Stimulated activated naive B cell treated with anti-CD40 and anti-IgM and Interleukin-4, amounts not matched to agents 10 μg/mL and 1 μg/mL and 100 μg/mL, for 72 hours (primary cell): ENCODE measurements around the gene PHKB.
A peak's percentile ranks its signal among the peaks of the same experiment; 100 is the strongest.

Experiments
- ATAC-seq, 2 donors: fragments of 150-1000 bp; cut with Tn5 transposase; replicated peaks; 2 replicates each; pipeline ENCODE4 v1.10.0; 2021; ENCODE audit warnings: moderate library complexity in 1 of 2
- DNase-seq: peaks from one replicate; pipeline ENCODE4 v3.0.0; 2021
- H3K27ac Mint-ChIP-seq: one replicate; pipeline ENCODE4 v1.8.0; 2022; ENCODE audit warnings: mild to moderate bottlenecking, mixed read lengths
- H3K27me3 Mint-ChIP-seq, 2 donors: one replicate each; pipeline ENCODE4 v1.8.0; 2022; ENCODE audit warnings: mixed read lengths in 2 of 2
- H3K36me3 Mint-ChIP-seq, 2 donors: one replicate each; pipeline ENCODE4 v1.8.0; 2022; ENCODE audit warnings: mixed read lengths in 2 of 2, mild to moderate bottlenecking in 1 of 2
- H3K4me1 Mint-ChIP-seq, 2 donors: one replicate each; pipeline ENCODE4 v1.8.0; 2022; ENCODE audit warnings: mixed read lengths in 2 of 2, mild to moderate bottlenecking in 1 of 2
- H3K4me3 Mint-ChIP-seq, 2 donors: one replicate each; pipeline ENCODE4 v1.8.0; 2022; ENCODE audit warnings: mild to moderate bottlenecking in 2 of 2, mixed read lengths in 2 of 2, moderate library complexity in 1 of 2
- H3K9me3 Mint-ChIP-seq, 2 donors: one replicate each; pipeline ENCODE4 v1.8.0; 2022; ENCODE audit warnings: mixed read lengths in 2 of 2, mild to moderate bottlenecking in 1 of 2

PHKB gene

DNA sequence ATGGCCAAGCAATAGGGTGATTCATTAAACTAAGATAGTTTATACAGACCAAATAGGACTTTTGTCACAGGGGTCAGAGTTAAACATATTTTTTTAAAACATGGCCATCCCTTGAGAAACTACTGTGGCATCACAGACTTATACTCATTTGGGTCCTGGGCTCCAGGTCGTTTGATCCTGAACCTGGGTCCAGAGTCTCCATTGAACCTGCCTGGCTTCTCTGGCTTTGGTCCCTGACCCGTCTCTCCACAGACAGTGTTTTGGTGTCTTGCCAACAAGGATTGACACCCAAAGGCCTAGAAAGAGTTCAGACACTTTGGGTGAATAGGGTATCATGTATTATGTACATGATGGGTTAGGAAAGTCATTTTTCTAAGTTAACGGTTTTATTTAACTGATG, 236.7 kb downstream of the PHKB start:
- Mint-ChIP-seq H3K36me3 (peaks cover 46 to 63% of the 10 kb centered on the region in 2 donors), H3K4me3 (no peak overlapping the region), H3K9me3 (peaks cover 2 to 4% of the 10 kb centered on the region in 2 donors), H3K27ac (no peak overlapping the region), H3K4me1 (peaks cover 0 to 5% of the 10 kb centered on the region in 2 donors), H3K27me3 (no peaks in the 10 kb centered on the region)
- no peak for ATAC-seq
- DNase-seq = no peak

- Mint-ChIP-seq H3K4me3 (no peak overlapping the region), H3K9me3 (peaks cover 2 to 4% of the 10 kb centered on the region in 2 donors), H3K27ac (no peak overlapping the region), H3K36me3 (peaks cover 41 to 61% of the 10 kb centered on the region in 2 donors), H3K4me1 (peaks cover 0 to 5% of the 10 kb centered on the region in 2 donors), H3K27me3 (no peaks in the 10 kb centered on the region)
- ATAC-seq = no peak
- no peak for DNase-seq
Observed at GRCh38 chr16:47699106-47699505, 238.0 kb downstream of the PHKB start.

DNA sequence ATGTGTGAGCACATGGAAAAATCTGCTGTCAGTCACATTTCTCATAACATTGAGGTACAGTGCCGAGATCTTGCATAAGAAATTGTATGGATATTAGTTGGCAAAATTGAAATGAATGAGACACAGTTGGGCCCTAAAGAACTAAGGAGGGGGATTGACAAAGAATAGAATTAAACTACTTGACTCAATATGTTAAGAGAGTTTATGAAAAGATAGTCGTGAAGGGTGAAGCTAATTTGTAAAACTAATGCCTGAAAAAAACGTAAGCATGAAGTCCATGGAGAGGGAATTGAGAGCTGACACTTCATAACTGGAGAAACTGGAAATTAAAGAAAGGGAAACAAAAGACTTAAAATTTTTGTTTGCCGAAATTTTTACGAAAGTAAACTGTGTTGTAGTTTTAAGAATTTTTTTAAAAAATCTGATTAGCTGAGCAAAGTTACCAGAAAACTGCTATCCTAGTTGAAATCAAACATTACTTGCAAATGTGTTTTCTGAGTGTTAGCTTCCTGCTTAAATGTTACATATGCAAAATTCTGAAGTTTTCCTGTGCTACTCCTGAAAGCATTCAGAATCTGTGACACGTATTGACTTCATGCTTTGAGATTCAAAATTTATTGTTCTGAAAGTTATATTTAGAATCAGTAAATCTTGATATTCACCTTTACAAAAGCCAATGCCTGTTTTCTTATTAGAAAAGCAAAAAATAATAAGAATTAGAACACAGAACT, 239.9 kb downstream of the PHKB start:
- no peaks in the 10 kb centered on the region for H3K27me3 Mint-ChIP-seq
- no peak for DNase-seq
- no peak overlapping the region for H3K27ac Mint-ChIP-seq
- H3K4me1 Mint-ChIP-seq = peaks cover 0 to 5% of the 10 kb centered on the region in 2 donors
- peaks cover 2 to 4% of the 10 kb centered on the region in 2 donors for H3K9me3 Mint-ChIP-seq
- peaks cover 31 to 57% of the 10 kb centered on the region in 2 donors for H3K36me3 Mint-ChIP-seq
- no peak overlapping the region for H3K4me3 Mint-ChIP-seq
- no peak for ATAC-seq

DNA sequence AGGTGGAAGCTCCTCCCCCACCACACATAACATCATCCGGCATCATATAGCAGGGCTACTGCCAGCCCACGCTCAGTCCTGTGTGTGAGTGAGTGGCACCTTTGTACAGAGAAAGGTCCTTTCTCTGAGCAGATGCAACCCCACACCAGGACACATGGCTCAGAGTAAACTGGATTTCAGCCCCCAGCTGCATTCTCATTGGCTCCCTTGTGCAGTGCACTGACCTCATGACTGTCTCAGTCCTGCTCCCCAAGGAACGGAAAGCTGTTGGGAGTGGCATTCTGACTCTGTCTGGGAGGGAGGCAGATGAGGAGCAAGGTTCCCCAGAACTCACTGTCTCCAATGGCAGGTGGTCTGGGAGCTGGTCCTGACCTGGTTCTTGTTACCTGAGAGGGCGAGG, 244.1 kb downstream of the PHKB start:
- Mint-ChIP-seq H3K36me3 (peaks cover 13 to 35% of the 10 kb centered on the region in 2 donors), H3K4me3 (no peak overlapping the region), H3K4me1 (peaks cover 2 to 4% of the 10 kb centered on the region in 2 donors), H3K27me3 (no peaks in the 10 kb centered on the region), H3K9me3 (peaks cover 2 to 4% of the 10 kb centered on the region in 2 donors), H3K27ac (no peak overlapping the region)
- ATAC-seq (peak in 1 of 2 donors; percentile 27), DNase-seq (no peak)

- Mint-ChIP-seq H3K4me1 (peaks cover 3 to 4% of the 10 kb centered on the region in 2 donors), H3K9me3 (no peaks in the 10 kb centered on the region), H3K27me3 (no peaks in the 10 kb centered on the region), H3K36me3 (peaks cover 2 to 4% of the 10 kb centered on the region in 2 donors), H3K27ac (no peak overlapping the region), H3K4me3 (no peak overlapping the region)
- DNase-seq = no peak
- no peak for ATAC-seq
Observed at GRCh38 chr16:47711809-47712208, 250.7 kb downstream of the PHKB start.

DNA sequence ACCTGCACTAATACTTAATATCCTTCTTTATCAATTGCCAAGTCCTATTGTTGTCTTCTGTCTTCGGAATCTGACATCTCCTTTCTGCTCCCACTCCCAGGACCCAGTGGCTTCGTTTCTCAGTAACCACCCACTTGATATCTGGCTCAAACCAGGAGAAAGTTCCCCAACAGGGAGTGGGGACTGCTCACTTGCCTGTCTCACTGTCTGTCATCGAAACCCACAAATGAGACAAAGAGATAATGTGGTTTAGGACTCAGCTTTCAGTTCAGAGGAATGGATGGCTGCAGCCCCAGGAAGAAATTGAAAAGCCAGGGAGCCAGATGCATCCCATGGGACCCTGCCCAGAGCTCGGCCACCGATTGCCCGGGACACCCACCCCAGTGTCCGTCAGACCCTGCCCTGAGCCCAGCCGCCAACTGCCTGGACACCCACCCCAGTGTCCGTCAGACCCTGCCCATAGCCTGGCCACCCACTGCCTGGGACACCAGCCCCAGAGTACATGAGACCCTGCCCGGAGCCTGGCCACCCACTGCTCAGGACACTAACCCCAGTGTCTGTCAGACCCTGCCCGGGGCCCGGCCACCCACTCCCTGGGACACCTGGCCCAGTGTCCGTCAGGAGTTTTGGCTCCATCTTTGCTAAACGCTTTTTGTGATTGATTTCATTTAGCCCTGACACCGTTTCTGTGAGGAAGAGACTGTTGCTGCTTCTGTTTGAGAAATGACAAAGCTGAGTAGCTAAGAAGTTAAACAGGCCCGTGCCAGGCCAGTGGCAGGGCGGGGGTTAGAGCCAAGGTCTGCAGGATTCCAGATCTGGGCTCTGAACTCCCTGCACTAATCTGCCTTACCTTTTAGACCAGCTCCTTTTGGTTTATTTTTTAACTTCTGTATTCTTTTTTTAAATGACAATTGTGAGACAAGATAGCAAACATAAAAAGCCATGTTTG, 251.4 kb downstream of the PHKB start:
- no peak for ATAC-seq
- no peaks in the 10 kb centered on the region for H3K9me3 Mint-ChIP-seq

GRCh38 chr16:47713225-47713595, 252.1 kb downstream of the PHKB start:
- Mint-ChIP-seq H3K27ac (peak overlapping the region; percentile 84), H3K27me3 (peaks cover 0 to 3% of the 10 kb centered on the region in 2 donors), H3K9me3 (no peaks in the 10 kb centered on the region), H3K4me3 (no peak overlapping the region), H3K36me3 (peaks cover 0 to 1% of the 10 kb centered on the region in 2 donors), H3K4me1 (peaks cover 3 to 4% of the 10 kb centered on the region in 2 donors)
- no peak for DNase-seq
- peak; percentile 45 to 67 for ATAC-seq

More for the DNA sequence above, 251.4 kb downstream of the PHKB start:
- Mint-ChIP-seq H3K4me3 (no peak overlapping the region), H3K27me3 (peaks cover 0 to 3% of the 10 kb centered on the region in 2 donors), H3K27ac (peak overlapping the region; percentile 84), H3K4me1 (peaks cover 3 to 4% of the 10 kb centered on the region in 2 donors), H3K36me3 (peaks cover 0 to 2% of the 10 kb centered on the region in 2 donors)
- no peak for DNase-seq

- peaks cover 0 to 3% of the 10 kb centered on the region in 2 donors for H3K27me3 Mint-ChIP-seq
- H3K4me3 Mint-ChIP-seq = no peak overlapping the region
- DNase-seq (no peak), ATAC-seq (no peak)
- no peaks in the 10 kb centered on the region for H3K36me3 Mint-ChIP-seq
- H3K4me1 Mint-ChIP-seq = peaks cover 0 to 1% of the 10 kb centered on the region in 2 donors
- no peaks in the 10 kb centered on the region for H3K9me3 Mint-ChIP-seq
- H3K27ac Mint-ChIP-seq = no peak overlapping the region
Observed at GRCh38 chr16:47715442-47716083, 254.4 kb downstream of the PHKB start.

DNA sequence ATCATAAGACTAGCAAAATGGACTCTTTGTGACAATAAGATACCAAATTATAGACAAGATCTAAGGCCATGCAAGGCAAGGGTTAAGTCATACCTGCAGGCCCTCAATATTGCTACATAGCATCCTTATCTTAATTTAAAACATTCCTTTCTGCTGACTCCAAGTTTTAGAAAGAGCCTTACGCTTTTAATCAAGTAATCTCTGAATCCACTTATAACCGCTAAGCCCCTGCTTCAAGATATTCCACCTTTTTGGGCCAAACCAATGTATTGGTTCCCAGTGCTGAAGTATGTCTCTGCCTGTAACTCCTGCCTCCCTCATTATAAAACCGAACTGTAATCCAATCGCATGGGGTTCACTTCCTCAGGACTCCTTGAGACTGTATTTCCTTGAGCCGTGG, 255.4 kb downstream of the PHKB start:
- H3K27ac Mint-ChIP-seq = no peak overlapping the region
- no peaks in the 10 kb centered on the region for H3K36me3 Mint-ChIP-seq
- H3K4me1 Mint-ChIP-seq = peaks cover 0 to 1% of the 10 kb centered on the region in 2 donors
- ATAC-seq (no peak), DNase-seq (no peak)
- no peak overlapping the region for H3K4me3 Mint-ChIP-seq
- H3K9me3 Mint-ChIP-seq = no peaks in the 10 kb centered on the region
- H3K27me3 Mint-ChIP-seq = peaks cover 0 to 3% of the 10 kb centered on the region in 2 donors

- no peak for ATAC-seq
Observed at GRCh38 chr16:47719713-47720112, 258.6 kb downstream of the PHKB start.

DNA sequence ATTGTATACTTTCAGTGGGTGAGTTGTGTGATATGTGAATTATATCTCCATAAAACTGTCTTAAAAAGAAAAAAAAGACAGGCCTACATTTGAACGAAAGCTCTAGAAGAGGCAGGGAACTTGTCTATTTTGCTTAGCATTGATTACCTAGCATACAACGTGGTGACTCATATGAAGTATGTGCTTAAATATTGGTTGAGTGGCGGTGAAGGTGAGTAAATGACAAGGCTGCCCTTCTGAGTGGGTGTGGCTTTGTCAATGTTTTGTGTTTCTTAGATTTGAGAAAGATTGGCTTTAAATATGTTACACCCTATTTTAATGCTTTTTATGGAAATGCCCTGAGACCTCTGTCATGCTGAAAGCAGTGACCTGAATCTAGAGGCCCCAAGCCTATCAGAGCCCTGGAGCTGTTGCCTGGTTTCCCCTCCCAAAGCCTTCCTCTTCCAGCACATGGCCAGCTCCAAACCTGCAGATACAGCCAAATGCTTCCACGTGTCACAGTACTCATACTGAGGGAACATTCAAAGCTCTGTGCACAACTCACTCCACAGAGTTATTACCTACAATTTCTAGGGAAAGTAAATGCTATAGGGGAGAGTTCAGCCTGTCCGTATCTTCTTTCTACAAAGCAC, 260.0 kb downstream of the PHKB start:
- Mint-ChIP-seq H3K27ac (no peak overlapping the region), H3K4me3 (no peak overlapping the region), H3K9me3 (no peaks in the 10 kb centered on the region), H3K36me3 (no peaks in the 10 kb centered on the region), H3K4me1 (no peaks in the 10 kb centered on the region), H3K27me3 (peaks cover 0 to 8% of the 10 kb centered on the region in 2 donors)
- no peak for ATAC-seq
- DNase-seq = no peak

More at GRCh38 chr16:47719713-47720112, 258.6 kb downstream of the PHKB start:
- Mint-ChIP-seq H3K4me3 (no peak overlapping the region), H3K27me3 (peaks cover 0 to 3% of the 10 kb centered on the region in 2 donors), H3K4me1 (no peaks in the 10 kb centered on the region), H3K36me3 (no peaks in the 10 kb centered on the region), H3K9me3 (no peaks in the 10 kb centered on the region), H3K27ac (no peak overlapping the region)
- no peak for DNase-seq

- ATAC-seq = no peak
- Mint-ChIP-seq H3K27me3 (peaks cover 0 to 8% of the 10 kb centered on the region in 2 donors), H3K36me3 (no peaks in the 10 kb centered on the region), H3K4me1 (no peaks in the 10 kb centered on the region), H3K27ac (no peak overlapping the region), H3K9me3 (no peaks in the 10 kb centered on the region), H3K4me3 (no peak overlapping the region)
- no peak for DNase-seq
Observed at GRCh38 chr16:47722046-47722445, 260.9 kb downstream of the PHKB start.

- H3K27me3 Mint-ChIP-seq = peaks cover 0 to 4% of the 10 kb centered on the region in 2 donors
- ATAC-seq (no peak), DNase-seq (no peak)
- peaks cover 8 to 11% of the 10 kb centered on the region in 2 donors for H3K4me1 Mint-ChIP-seq
- no peak overlapping the region for H3K27ac Mint-ChIP-seq
- no peak overlapping the region for H3K4me3 Mint-ChIP-seq
- H3K9me3 Mint-ChIP-seq = no peaks in the 10 kb centered on the region
- no peaks in the 10 kb centered on the region for H3K36me3 Mint-ChIP-seq
Observed at GRCh38 chr16:47724115-47724785, 263.1 kb downstream of the PHKB start.
